GM12874 (cell line): Measurements from ENCODE around the gene PIM3.

ENCODE experiments used
- TF ChIP-seq, protein P1 (sequence below): IDR thresholded peaks from 2 replicates; pipeline ENCODE4 v1.5.1; 2011; ENCODE audit warnings: low read depth, mild to moderate bottlenecking, control low read depth, low read length, moderate library complexity; ENCODE audit not compliant: insufficient read depth

PIM3 gene

DNA sequence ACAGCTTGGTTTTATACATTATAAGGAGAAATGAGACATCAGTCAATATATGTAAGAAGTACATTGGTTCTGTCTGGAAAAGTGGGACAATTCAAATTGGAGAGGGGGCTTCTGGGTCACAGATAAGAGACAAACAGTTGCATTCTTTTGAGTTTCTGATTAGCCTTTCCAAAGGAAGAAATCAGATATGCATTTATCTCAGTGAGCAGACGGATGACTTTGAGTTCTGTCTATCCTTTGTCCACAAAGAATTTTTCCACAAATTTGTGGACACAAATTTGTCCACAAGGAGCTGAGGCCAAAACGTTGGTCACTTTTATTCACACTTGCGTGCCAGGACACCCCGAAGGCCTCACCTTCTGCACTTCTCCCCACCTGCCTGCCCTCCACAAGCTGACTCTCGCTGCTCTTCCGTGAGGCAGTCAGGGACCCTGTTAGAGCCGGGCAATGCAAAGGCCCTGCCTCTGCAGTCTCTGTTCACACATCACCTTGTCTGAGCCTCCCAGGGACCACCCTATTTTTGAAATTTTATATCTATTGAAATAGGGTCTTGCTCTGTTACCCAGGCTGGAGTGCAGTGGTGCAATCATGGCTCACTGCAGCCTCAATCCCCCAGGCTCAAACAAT is 31.4 kb downstream of the PIM3 start:
- TF ChIP-seq, protein P1, sequence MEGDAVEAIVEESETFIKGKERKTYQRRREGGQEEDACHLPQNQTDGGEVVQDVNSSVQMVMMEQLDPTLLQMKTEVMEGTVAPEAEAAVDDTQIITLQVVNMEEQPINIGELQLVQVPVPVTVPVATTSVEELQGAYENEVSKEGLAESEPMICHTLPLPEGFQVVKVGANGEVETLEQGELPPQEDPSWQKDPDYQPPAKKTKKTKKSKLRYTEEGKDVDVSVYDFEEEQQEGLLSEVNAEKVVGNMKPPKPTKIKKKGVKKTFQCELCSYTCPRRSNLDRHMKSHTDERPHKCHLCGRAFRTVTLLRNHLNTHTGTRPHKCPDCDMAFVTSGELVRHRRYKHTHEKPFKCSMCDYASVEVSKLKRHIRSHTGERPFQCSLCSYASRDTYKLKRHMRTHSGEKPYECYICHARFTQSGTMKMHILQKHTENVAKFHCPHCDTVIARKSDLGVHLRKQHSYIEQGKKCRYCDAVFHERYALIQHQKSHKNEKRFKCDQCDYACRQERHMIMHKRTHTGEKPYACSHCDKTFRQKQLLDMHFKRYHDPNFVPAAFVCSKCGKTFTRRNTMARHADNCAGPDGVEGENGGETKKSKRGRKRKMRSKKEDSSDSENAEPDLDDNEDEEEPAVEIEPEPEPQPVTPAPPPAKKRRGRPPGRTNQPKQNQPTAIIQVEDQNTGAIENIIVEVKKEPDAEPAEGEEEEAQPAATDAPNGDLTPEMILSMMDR: no peak

DNA sequence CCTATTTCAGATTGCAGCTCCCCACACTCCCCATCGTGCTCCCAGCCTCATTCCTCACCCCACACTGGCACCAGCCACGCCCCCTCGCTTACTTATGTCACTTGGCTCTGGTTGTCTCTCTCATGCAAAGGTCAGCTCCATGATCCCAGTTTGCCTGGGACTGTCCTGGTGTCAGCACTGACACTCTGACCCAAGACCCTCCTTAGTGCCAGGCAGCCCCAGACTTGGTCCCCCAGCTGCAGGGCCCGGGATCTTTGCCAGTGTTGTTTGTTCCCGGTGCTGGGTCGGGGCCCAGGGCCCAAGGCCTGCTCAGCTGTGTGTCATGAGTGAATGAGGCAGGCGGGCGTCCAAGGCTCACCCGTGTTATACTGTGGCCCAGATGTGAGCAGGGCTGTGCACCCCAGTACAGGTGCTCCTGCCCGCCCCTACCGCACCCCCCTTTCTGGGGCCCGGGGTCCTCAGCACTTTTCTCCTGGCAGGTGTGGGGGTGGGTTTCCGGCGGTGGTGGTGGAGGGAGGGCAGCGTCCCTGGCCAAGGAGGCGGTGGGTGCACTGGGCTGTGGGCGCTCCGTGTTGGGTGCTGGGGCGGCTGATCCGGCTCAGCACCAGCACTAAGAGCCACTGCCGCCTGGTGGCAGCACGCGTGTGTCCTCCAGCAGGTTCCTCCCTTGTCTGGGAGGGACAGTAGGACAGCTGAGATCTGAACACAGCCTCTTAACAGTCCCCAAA is 32.5 kb downstream of the PIM3 start:
- TF ChIP-seq, protein P1: peak; percentile 92

DNA sequence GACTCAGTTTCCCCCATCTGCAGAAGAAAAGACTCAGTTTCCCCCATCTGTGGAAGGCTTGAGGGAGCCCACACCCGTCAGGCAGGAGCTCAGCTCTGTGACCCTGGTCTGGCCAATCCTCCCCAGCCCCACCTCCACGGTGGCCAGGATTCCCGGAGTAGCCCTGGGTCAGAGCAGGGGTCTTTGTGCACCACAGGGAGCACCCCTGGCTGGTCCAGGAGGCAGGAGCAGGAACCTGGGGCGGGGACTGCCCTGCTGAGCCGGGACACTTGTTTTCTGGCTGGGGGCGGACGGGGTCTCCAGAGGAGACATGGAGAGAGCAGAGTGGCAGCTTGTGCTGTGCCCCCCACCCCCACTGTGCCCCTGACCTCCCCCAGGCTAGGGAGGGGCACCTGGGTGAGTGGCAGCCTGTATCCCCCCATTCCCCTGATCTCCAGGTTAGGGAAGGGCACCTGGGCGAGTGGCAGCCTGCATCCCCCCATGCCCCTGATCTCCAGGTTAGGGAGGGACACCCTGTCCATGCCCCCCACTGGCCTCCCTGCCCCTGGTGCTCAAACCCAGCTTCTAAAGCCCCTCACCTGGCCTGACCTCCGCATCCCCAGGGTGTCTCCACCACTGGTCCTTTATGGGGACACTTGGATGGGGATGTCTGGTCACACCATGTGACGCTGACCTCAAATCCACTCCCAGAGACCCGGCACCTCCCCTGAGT is 33.2 kb downstream of the PIM3 start:
- TF ChIP-seq, protein P1: no peak

DNA sequence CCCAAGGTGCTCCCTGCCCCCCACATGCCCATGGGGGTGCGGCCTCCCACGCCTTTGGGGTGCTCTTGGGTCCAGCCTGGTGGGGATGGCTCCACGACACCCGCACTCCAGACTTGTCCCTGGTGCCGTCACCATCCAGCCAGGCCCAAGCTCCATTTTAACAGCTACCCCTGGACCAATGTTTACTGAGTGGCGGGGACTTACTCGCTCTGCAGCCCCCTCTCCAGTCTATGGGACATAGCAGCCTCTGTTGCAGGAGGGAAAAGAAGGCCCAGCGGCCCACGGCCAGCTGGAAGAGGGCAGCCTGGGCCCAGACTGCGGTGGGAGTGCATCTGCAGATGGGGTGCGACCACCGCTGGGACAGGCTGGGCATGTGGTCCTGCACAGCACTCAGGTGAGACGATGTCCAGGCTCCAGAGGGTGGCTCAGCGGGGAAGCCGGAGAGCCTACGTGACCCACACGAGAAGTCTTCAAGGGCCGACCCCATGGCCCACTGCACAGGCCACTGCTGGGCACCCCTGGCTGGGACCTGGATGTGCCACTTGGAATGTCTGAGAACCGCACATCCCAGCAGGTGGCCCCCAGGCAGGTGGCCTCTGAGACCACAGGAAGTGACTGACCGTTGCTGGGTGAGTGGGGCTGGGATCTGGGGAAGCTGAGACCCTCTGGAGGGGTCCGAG is 33.9 kb downstream of the PIM3 start:
- TF ChIP-seq, protein P1: no peak

DNA sequence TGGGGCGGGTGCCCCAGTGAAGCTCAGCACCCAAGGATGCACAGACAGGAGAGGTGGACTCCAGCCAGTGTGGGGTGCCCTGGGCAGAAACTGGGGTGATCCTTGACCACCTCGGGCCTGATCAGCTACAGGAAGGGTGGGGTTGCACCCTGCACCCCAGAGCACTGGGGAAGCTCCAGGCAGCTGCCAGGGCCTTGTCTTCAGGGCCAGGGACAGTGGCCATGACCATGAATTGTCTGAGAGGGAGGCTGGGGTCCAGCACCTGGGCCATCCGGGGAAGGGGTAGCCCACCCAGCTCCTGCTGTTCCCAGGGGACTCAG is 34.4 kb downstream of the PIM3 start:
- TF ChIP-seq, protein P1: no peak

DNA sequence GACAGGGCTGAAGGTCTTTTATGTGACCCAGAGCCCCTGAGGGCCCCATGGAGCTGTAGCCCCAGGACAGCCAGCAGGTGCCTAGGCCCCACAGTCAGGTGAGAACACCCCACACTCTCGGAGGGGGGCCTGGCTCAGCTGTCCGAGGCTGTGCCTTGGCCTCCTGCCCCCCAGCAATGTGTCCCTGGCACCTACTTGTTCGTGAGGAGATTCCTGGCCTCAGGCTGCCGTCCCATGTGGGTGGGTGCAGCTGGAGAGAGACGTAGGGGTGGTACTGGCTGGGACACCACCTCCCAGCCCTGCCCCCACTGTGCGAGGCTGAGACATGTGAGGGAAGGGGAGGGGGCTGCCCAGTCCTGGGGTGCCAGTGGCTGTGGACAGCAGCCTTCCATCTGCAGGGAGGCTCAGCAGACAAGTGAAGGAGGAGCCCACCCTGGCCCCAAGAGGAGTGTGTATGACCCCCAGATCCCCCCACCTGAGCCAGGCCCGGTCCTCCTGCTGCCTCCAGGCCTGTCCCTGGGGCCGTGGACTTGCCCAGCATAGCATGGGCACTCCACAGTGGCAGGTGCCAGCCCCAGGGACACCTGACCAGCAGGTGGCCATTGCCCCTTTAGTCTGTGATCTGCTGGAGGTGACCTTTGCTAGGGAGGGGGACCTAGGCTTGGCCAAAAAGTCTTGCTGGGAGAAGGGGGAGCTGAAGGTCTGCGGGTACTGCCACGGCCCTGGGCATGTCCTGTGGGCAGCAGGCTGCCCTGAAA is 35.0 kb downstream of the PIM3 start:
- TF ChIP-seq, protein P1: no peak
